ENCODE measurements around the gene TXNRD1. TPM values are rescaled to one million over a fixed set of nuclear protein-coding genes. Genes with fewer than 3 reads are reported as not detected.
"Not testable (repeated sequence)": the region's sequence is repeated elsewhere in the genome, so short reads cannot be mapped to it uniquely, and the experiment has no call there.

The TXNRD1 gene
- total RNA-seq, 1 donor = 502 TPM

- no peaks in the 10 kb centered on the region for H3K4me1 ChIP-seq (ENCODE audit: insufficient read depth, low read length)
- H2AFZ ChIP-seq (ENCODE audit: low read length) = no peak overlapping the region
- H3K9me3 ChIP-seq (ENCODE audit: low read depth, low read length) = no peaks in the 10 kb centered on the region
- H3K27ac ChIP-seq (ENCODE audit: low read depth, low read length) = no peak overlapping the region
- DNase-seq (ENCODE audit: insufficient read length, low spot score, missing footprints) = no peak
- no peak overlapping the region for H3K4me2 ChIP-seq (ENCODE audit: insufficient read depth, low read length)
- H3K79me2 ChIP-seq (ENCODE audit: insufficient read depth, low read length) = no peaks in the 10 kb centered on the region
- H3K4me3 ChIP-seq (ENCODE audit: insufficient read depth, low read length) = no peak overlapping the region
- H4K20me1 ChIP-seq (ENCODE audit: insufficient read depth, low read length) = no peaks in the 10 kb centered on the region
- H3K27me3 ChIP-seq (ENCODE audit: insufficient read depth, low read length) = no peaks in the 10 kb centered on the region
- no peak for TF ChIP-seq CTCF (IDR thresholded peaks at IDR 0.05; ENCODE audit: extremely low read depth, low read depth, low read length)
- no peaks in the 10 kb centered on the region for H3K36me3 ChIP-seq (ENCODE audit: insufficient read depth, low read length)
Observed at GRCh38 chr12:104207416-104208205, 8.0 kb upstream of the TXNRD1 start.

GRCh38 chr12:104212516-104212915 is 3.1 kb upstream of the TXNRD1 start:
- Histone ChIP-seq H4K20me1 (ENCODE audit: insufficient read depth, low read length) (no peaks in the 10 kb centered on the region), H3K27me3 (ENCODE audit: insufficient read depth, low read length) (no peaks in the 10 kb centered on the region), H3K36me3 (ENCODE audit: insufficient read depth, low read length) (no peaks in the 10 kb centered on the region), H2AFZ (ENCODE audit: low read length) (no peak overlapping the region), H3K4me1 (ENCODE audit: insufficient read depth, low read length) (peaks cover 13% of the 10 kb centered on the region), H3K4me3 (ENCODE audit: insufficient read depth, low read length) (no peak overlapping the region), H3K4me2 (ENCODE audit: insufficient read depth, low read length) (no peak overlapping the region), H3K79me2 (ENCODE audit: insufficient read depth, low read length) (peaks cover 2% of the 10 kb centered on the region), H3K27ac (ENCODE audit: low read depth, low read length) (no peak overlapping the region), H3K9me3 (ENCODE audit: low read depth, low read length) (no peaks in the 10 kb centered on the region)
- TF ChIP-seq CTCF (IDR thresholded peaks at IDR 0.05; ENCODE audit: extremely low read depth, low read depth, low read length) = no peak
- peak; percentile 9 for DNase-seq (ENCODE audit: insufficient read length, low spot score, missing footprints)

- Histone ChIP-seq H2AFZ (ENCODE audit: low read length) (peak overlapping the region; percentile 57), H3K4me3 (ENCODE audit: insufficient read depth, low read length) (no peak overlapping the region), H4K20me1 (ENCODE audit: insufficient read depth, low read length) (no peaks in the 10 kb centered on the region), H3K4me1 (ENCODE audit: insufficient read depth, low read length) (peaks cover 16% of the 10 kb centered on the region), H3K9me3 (ENCODE audit: low read depth, low read length) (no peaks in the 10 kb centered on the region), H3K79me2 (ENCODE audit: insufficient read depth, low read length) (peaks cover 2% of the 10 kb centered on the region), H3K4me2 (ENCODE audit: insufficient read depth, low read length) (no peak overlapping the region), H3K27ac (ENCODE audit: low read depth, low read length) (no peak overlapping the region), H3K36me3 (ENCODE audit: insufficient read depth, low read length) (no peaks in the 10 kb centered on the region), H3K27me3 (ENCODE audit: insufficient read depth, low read length) (no peaks in the 10 kb centered on the region)
- no peak for TF ChIP-seq CTCF (IDR thresholded peaks at IDR 0.05; ENCODE audit: extremely low read depth, low read depth, low read length)
- peak; percentile 34 for DNase-seq (ENCODE audit: insufficient read length, low spot score, missing footprints)
Observed at GRCh38 chr12:104213952-104214351, 1.6 kb upstream of the TXNRD1 start.

GRCh38 chr12:104216521-104216924 is 944 bp downstream of the TXNRD1 start:
- peak; percentile 76 for DNase-seq (ENCODE audit: insufficient read length, low spot score, missing footprints)
- TF ChIP-seq CTCF (IDR thresholded peaks at IDR 0.05; ENCODE audit: extremely low read depth, low read depth, low read length) = no peak
- H3K4me1 ChIP-seq (ENCODE audit: insufficient read depth, low read length) = peaks cover 26% of the 10 kb centered on the region
- H3K9me3 ChIP-seq (ENCODE audit: low read depth, low read length) = no peaks in the 10 kb centered on the region
- no peaks in the 10 kb centered on the region for H4K20me1 ChIP-seq (ENCODE audit: insufficient read depth, low read length)
- peak overlapping the region; percentile 83 for H3K4me2 ChIP-seq (ENCODE audit: insufficient read depth, low read length)
- peak overlapping the region; percentile 60 for H3K27ac ChIP-seq (ENCODE audit: low read depth, low read length)
- H3K27me3 ChIP-seq (ENCODE audit: insufficient read depth, low read length) = no peaks in the 10 kb centered on the region
- H2AFZ ChIP-seq (ENCODE audit: low read length) = no peak overlapping the region
- peaks cover 2% of the 10 kb centered on the region for H3K79me2 ChIP-seq (ENCODE audit: insufficient read depth, low read length)
- H3K4me3 ChIP-seq (ENCODE audit: insufficient read depth, low read length) = peak overlapping the region; percentile 72
- H3K36me3 ChIP-seq (ENCODE audit: insufficient read depth, low read length) = no peaks in the 10 kb centered on the region

- Histone ChIP-seq H3K27ac (ENCODE audit: low read depth, low read length) (peak overlapping the region; percentile 92), H3K4me1 (ENCODE audit: insufficient read depth, low read length) (peaks cover 25% of the 10 kb centered on the region), H3K4me2 (ENCODE audit: insufficient read depth, low read length) (peak overlapping the region; percentile 67)
- not testable (repeated sequence) for H3K9me3 ChIP-seq (ENCODE audit: low read depth, low read length); H2AFZ ChIP-seq (ENCODE audit: low read length); H3K27me3 ChIP-seq (ENCODE audit: insufficient read depth, low read length); H3K79me2 ChIP-seq (ENCODE audit: insufficient read depth, low read length); H3K4me3 ChIP-seq (ENCODE audit: insufficient read depth, low read length); H3K36me3 ChIP-seq (ENCODE audit: insufficient read depth, low read length); H4K20me1 ChIP-seq (ENCODE audit: insufficient read depth, low read length); DNase-seq (ENCODE audit: insufficient read length, low spot score, missing footprints)
Observed at GRCh38 chr12:104218506-104218905, 2.9 kb downstream of the TXNRD1 start.

Data from osteoblast (primary cell).